HG03354 (cell line): ENCODE data around the gene PI4KA.
"Not testable (repeated sequence)": the region's sequence is repeated elsewhere in the genome, so short reads cannot be mapped to it uniquely, and the experiment has no call there.

Source experiments
- ATAC-seq: cut with Tn5 transposase; IDR thresholded peaks from one replicate; pipeline ENCODE4 v1.9.1; 2021; ENCODE audit warnings: mild to moderate bottlenecking; ENCODE audit not compliant: unreplicated experiment, poor library complexity, severe bottlenecking

Gene PI4KA

DNA sequence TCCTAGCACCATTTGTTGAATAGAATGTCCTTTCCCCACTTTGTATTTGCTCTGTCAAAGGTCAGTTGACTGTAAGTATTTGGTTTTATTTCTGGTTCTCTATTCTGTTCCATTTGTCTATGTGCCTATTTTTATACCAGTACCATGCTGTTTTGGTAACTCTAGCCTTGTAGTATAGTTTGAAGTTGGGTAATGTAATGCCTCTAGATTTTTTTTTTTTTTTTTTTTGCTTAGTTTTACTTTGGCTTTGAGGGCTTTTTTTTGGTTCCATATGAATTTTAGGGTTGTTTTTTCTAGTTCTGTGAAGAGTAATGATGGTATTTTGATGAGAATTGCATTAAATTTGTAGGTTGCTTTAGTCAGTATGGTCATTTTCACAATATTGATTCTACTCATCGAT is 183.0 kb downstream of the PI4KA start:
- not testable (repeated sequence) for ATAC-seq

DNA sequence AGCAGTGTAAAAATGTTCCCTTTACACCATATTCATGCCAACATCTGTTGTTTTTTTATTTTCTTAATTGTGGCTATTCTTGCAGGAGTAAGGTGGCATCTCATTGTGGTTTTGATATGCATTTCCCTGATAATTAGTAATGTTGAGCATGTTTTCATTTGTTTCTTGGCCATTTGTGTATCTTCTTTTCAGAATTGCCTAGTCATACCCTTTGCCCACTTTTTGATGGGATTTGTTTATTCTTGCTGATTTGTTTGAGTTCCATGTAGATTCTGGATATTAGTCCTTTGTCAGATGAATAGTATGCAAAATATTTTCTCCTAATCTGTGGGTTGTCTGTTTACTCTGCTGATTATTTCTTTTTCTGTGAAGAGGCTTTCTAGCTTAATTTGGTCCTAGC is 183.6 kb downstream of the PI4KA start:
- ATAC-seq = no peak

DNA sequence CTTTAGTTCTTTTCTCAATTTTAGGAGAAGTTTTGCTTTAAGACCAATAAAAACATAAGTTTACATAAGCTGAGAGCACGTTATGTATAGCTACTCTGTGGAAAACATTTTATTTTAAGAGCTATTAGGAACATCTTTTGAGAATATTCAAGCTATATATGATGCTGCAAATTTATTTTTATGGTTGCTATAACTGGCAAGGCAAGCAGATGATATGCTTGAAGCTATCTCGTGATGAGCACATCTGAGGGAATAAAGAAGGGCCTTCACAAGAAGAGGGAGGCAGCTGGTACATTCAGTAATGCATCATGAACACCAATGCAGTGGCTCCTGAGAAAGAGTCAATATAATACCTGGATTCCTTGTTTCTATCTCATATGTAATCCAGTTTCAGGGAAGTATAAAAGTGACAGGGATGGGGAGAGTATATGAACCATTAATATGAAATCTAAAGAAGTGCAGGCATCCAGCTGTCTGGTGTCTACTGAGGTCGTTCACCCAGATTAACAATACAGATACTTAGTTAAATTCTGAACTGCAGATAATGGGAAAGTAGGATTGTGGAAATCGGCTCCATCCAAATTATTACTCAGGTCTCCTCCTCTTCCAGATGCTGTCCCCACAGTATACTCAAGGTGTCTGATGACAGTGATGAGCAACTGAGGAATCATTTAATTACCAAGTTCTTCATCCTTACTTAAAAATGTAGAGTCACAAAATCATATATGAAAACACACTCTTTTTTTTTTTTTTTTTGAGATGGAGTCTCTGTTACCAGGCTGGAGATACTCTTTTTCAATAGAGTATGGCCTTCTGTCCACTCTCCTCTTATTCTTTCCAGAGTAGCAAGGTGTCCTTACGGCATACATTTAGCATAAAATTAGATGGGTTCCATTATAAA is 185.1 kb downstream of the PI4KA start:
- no peak for ATAC-seq

DNA sequence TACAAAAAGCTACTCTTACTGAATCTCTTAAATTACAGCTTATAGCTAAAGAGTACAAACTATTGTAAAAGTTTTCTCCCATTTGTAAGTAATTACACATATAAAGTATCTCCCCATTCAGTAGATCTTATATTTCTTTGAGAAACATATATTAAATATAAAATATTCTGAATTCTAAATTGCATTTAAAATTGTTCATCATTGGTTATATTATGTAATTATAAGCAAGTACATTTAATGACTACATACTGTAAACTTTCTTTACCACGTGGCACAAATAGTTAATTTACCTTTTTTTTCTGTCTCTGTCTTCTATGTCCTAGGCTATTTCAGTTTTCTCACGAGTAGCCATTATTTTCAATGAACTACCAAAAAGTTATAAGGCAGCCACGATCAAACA is 185.9 kb downstream of the PI4KA start:
- ATAC-seq = no peak

- no peak for ATAC-seq
Observed at GRCh38 chr22:20672082-20672424, 186.6 kb downstream of the PI4KA start.

DNA sequence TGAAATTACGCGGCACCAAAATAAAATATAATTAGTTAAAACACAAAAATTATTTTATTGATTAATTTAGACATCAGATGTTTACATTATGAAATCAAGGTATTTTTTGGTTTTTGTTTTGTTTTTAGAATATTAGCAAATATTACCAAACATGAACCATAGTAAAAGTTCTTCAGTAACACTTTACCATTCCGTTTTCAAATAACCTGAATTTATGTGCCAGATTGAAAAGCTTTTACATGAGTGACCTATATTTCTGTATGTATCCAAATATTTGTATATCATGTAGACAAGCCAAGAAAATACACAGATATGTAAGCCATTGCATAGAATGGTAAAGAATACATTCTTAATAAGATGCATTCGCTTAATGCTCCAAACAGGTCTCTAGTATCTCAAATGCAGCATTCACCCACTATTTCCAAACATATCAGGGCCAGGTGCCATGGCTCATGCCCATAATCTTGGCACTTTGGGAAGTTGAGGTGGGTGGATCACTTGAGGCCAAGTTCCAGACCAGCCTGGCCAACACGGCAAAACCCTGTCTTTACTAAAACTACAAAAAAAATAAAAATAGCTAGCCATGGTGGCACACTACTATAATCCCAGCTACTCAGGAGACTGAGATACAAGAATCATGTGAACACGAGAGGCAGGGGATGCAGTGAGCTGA is 187.1 kb downstream of the PI4KA start:
- ATAC-seq = no peak

- ATAC-seq = not testable (repeated sequence)
Observed at GRCh38 chr22:20670457-20671261, 188.0 kb downstream of the PI4KA start.

DNA sequence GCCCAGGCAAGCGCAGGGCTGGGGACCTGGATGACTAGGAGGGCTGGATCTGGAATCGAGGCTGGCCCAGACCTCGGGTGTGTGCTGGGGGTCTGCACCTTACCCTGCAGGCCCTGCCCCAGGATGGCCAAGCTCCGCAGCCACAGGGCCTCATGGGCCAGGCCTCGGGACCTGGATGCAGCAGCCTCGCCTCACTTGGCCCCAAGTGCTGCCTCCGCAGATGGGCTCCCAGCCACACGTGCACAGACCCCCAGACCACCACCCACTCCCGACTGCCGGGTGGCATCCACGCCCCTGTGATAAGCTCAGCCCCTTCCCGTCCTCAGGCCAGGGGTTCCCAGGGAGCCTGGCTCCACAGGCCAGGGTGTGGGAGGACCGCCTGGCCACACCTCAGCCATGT is 188.7 kb downstream of the PI4KA start:
- ATAC-seq = not testable (repeated sequence)

- not testable (repeated sequence) for ATAC-seq
Observed at GRCh38 chr22:20669471-20669870, 189.1 kb downstream of the PI4KA start.

GRCh38 chr22:20668769-20669168 is 189.8 kb downstream of the PI4KA start:
- not testable (repeated sequence) for ATAC-seq

- ATAC-seq = not testable (repeated sequence)
Observed at GRCh38 chr22:20668226-20668625, 190.4 kb downstream of the PI4KA start.

- not testable (repeated sequence) for ATAC-seq
Observed at GRCh38 chr22:20667548-20667947, 191.1 kb downstream of the PI4KA start.

DNA sequence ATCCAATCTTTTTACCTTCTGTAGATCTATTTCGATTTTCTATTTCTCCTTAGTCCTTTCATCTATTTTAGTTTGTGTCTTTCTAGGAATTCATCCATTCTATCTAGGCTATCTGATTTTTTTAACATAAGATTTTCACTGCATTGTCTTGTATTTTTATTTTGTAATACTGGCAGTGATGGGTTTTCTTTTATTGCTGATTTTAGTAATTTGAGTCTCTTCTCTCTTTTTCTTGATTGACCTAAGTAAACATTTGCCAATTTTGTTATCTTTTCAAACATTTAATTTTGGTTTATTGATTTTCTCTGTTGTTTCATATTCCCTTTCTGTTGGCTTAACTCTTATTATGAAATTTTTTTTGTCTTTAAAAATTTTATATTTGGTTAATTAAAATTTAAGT is 192.1 kb downstream of the PI4KA start:
- no peak for ATAC-seq

GRCh38 chr22:20664594-20664959 is 194.0 kb downstream of the PI4KA start:
- ATAC-seq = no peak

GRCh38 chr22:20663941-20664593 is 194.5 kb downstream of the PI4KA start:
- ATAC-seq = no peak

DNA sequence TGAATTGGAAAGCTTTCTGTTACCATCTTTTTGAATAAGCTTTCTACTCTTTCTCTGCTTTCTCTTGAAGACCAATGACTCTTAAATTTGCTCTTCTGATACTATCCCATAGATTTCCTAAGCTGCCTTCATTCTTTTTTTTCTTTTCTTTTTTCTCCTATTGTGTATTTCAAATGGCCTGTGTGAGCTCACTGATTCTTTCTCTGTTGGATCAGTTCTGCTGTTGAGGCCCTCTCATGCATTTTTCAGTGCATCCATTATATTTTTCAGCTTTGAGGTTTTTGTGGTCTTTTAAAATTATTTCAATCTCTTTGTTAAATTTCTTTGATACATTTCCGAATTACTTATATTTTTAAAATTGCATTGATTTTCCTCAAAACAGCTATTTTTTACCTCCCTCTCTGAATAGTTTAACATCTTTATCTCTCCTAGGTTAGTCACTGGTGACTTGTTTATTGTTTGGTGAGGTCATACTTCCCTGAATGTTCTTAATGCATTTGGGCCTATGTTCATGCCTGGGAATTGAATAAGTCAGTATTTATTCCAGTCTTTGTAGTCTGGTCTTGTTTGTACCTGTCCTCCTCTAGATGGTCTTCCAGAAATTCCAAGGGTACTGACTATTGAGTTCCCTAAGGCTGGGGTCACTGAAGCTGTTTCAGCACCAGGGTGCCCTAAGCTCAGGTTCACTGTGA is 195.3 kb downstream of the PI4KA start:
- ATAC-seq = no peak

DNA sequence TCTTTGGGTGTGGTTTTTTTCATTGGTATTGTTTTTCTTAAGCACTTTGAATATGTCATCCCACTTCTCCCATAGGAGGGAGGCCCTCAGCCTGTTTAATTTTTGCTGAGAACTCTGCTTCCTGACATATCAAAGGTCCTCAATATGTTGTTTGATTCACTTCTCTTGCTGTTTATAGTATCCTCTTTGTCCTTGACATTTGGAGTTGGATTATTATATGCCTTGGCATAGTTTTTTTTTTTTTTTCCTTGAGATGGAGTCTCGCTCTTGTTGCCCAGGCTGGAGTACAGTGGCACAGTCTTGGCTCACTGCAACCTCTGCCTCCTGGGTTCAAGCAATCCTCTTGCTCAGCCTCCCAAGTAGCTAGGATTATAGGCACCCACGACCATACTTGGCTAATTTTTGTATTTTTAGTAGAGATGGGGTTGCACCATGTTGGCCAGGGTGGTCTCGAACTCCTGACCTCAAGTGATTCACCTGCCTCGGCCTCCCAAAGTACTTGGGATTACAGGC is 196.0 kb downstream of the PI4KA start:
- ATAC-seq = not testable (repeated sequence)

DNA sequence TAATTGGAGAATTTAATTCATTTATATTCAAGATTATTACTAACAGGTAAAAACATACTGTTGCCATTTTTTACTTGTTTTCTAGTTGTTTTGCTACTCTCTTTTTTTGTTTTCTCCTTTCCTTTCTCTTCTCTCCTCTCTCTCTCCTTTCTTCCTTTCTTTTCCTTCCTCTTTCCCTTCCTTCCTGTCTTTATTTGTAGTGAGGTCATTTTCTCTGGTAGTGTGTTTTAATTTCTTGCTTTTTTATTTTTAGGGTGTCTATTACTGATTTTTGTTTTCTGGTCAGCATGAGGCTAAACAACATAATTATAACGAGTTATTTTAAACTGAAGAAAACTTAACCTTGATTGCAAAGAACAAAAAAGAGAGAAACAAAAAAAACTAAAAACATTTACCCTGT is 197.1 kb downstream of the PI4KA start:
- ATAC-seq = no peak

DNA sequence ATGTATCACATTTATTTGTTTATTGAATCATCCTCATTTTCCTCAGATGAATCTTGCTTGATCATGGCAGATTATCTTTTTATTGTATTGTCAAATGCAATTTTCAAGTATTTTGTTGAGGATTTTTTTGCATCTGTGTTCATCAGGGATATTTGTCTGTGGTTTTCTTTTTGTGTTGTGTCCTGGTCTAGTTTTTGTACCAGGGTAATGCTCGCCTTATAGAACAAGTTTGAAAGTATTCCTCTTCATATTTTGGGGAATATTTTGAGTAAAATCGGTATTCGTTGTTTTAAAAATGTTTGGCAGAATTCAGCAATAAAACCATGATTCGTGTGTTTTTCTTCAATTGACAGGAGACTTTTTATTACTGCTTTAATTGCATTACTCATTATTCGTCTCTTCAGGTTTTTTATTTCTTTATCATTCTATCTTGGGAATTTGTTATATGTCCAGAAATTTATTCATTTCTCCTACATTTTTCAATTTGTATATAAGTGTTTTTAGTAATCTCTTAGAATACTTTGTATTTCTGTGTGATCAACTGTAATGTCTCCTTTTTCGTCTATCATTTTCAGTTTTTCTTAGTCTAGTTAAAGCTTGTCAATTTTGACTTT is 198.1 kb downstream of the PI4KA start:
- ATAC-seq = no peak
